Fibroblast of skin of right biceps (primary cell): ENCODE data around the gene ERLIN1.
A peak's percentile ranks its signal among the peaks of the same experiment; 100 is the strongest.

Source experiments
- DNase-seq: peaks from one replicate; pipeline ENCODE4 v3.0.0-alpha.2; 2013

The ERLIN1 gene

DNA sequence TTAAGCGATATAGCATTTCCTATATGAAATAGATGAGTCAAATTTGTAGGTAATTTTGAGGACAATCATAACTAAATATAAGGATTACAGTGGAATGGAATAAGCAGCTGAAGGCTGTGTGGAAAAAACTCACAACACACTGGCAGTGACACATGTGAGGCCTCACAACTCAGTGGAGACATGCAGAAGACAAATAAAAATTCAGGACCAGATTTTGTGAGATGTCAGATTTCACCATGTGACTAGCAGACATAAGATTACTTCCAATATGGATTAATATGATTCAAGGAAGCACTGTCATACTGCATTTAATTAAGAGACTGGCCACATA lies 17.6 kb downstream of the ERLIN1 start:
- no peak for DNase-seq

DNA sequence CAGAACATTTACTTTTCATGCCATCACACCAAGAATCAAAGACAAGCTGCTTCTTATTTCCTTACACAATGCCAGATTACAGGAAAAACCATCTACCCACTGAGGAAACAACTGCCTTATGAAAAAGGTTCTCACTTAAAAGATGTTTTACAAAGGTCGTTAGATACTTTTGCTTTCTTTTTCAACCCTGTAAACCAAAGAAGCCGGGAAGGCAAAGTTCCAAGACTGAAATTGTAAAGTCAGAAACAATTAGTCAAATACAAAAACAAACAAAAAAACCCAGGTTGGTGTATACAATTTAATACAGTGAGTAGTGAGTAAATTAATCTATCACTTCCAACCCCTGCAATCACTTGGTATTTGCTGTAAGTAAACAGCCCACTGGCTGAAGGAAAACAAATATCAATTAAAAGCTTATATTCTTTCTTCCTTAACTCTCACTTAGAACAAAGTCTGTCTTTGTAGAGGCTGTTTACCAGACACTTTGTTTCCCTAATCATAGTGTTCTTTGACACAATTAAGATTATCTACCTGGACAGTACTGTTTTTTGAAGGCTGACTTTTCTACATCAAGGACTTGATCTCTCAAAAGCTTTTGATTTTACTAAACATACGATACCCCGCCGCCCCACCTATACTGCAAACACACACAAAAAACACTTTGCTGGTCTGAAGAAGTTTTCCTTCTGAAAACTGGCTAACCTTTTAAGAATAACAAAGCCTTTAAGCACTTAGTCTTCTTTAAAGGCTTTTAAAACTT lies 18.1 kb downstream of the ERLIN1 start:
- DNase-seq = no peak

DNA sequence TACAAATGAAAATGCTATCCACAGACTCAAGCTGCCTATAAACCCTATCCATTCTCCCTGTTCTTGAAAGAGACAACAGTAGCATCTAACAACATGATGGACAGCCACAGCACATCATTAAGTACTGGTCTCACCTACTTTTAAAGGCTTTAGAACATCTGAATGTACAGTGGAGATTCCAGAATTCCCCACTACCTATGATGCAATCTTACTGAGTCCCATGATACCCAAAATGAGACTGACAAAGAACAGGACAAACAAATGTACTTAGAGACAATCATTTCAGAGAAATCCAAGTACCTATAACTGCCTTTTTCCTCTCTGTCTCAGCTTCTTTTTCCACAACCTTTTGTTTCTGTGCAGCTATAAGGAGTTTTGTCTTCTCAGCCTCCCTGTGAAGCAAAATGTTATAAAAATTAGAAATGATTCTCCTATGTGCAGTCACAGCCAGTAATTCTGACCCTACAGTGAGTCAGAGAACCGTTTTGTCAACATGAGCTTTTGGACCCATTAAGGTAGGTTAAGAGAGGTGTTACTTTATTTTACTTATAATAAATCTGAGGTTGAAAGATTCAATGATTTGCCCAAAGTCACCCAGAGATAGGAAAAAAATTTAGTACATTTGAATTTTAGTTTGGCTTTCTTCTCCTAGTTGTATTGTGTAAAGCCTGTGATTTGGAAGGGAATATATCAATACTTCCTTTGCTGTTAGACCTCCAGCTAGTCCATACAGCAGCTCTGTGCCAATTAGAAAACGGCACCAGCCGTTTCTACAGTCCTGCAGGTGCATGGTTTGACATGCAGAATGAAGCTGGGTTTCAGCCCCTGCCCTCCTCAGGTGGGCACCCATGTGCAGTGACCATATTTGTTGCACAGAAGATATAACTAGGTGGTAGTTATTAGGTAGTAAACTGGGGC lies 21.9 kb downstream of the ERLIN1 start:
- no peak for DNase-seq

DNA sequence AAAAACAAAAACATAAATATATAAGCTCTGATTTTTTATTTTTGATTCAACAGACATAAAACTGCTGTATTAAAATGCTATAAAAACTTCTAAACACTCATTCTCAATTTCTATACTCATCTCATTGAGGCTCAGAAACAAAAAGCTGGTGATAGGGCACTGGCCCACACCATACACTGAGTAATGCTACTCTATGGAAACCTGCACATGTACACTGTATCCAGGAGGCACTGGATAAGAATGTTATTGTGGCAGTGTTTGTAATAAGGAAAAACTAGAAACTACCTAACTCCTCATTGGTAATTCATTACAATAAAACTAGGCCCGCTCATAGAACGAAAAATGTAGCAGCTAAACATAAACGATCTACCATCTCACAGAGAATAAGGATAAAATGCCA lies 23.1 kb downstream of the ERLIN1 start:
- DNase-seq = no peak

DNA sequence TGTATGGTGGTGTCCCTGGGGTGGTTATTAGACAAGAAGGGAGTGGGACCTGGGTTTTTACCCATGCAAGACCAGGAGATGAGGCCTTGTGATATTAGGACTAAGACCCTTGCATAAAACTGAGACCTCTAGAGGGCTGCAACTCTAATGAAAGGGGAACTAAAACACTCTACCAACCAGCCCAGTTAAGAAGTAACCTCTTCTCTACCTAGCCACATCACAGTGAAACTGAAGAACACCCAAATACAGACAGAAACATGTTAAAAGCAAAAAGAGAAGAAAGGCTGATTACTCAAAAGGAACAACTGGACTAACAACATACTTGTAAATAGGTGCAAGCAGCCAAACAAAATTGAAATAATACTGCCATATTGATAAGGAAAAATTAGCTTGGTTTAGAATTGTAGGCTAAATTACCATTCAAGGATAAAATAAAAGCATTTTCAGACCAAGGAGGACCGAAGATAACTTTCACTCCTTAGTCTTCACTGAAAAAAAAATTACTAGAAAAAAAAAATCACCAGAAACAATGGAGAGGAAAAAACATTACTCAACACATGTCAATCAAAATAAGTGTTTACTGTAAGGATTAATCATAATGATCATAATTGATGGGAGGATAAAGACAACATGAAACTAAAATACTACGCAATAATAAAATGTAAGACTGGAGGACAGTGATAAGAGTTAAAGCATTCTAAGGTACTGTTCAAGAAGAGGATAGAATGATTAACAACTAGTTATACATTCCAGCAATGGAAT lies 27.6 kb downstream of the ERLIN1 start:
- DNase-seq = no peak

DNA sequence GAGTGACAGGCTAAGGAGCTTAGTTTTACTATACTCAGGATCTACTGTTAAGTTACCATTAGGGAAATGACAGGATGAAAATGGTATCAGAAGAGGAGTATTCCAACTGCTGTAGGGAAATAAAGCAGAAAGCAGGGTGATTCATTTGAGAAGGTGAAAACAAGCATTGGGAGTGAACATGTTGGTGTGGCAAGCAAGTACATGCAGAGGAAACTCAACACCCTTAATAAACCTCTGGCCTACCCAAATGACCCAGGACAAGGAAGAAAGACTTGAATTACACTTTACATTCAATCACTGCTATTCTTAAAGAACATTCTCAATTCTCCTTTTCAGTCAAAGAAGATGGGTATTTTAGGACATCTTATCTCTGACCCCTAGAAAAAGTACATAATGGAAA lies 28.7 kb downstream of the ERLIN1 start:
- no peak for DNase-seq

DNA sequence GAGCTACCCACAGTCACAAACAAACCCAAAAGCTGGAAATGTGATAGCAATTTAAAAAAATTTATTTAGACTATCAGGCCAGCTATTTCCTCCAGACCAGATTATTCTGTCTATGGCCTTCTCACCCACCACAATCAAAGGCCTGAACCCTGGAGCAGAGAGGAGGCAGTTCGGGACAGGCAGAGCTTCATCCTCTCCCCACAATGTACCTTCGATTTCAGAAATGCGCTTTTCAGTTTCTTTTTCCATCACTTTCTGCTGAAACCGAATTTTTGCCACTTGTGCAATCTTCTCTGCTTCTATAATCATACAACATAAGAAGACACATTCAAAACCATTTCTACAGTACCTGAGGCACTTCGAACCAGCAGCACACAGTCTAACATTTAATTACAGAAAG lies 29.9 kb downstream of the ERLIN1 start:
- no peak for DNase-seq

DNA sequence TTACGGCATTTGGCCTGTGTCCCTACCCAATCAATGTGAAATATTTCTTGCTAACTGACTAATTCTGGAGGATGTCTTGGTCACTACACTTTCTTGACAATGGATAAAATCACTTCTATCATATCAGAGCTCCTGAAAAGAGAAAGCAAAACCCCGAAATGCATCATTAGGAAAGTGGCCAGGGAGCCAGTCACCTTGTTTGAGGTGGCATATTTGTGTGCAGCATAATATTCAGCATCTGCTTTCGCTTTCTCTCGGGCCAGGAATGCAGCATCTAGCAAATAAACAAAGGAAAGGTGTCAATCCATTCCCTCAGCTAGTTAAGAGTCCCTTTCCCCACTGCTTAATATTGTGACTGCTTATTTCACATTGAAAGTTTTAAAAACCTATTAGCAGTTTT lies 31.2 kb downstream of the ERLIN1 start:
- no peak for DNase-seq

DNA sequence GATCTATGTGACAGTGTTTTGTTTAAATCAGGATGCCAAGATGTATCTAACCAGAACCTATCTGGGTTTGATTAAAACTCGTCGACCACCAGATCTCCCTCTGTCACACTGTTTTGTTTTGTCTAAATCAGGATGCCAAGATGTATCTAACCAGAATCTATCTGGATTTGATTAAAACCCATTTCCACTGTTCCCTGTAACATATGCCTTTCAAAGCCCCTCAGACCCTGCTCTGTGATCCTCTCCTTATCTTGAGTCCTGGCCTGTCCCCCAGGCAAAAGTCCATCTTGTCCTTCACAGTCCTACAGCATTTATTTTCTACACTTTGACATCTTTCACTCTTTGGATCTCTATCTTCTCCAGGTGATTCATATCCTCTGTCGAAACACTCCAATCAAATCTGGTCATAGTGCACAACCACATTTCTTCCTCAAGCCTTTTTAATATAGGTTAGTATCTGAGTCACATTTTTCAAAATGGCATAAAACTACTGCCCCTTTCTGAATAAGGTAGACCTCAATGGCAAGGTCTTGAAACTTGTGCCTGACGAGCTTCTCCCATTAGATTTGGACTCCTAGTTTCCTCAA lies 32.5 kb downstream of the ERLIN1 start:
- no peak for DNase-seq

DNA sequence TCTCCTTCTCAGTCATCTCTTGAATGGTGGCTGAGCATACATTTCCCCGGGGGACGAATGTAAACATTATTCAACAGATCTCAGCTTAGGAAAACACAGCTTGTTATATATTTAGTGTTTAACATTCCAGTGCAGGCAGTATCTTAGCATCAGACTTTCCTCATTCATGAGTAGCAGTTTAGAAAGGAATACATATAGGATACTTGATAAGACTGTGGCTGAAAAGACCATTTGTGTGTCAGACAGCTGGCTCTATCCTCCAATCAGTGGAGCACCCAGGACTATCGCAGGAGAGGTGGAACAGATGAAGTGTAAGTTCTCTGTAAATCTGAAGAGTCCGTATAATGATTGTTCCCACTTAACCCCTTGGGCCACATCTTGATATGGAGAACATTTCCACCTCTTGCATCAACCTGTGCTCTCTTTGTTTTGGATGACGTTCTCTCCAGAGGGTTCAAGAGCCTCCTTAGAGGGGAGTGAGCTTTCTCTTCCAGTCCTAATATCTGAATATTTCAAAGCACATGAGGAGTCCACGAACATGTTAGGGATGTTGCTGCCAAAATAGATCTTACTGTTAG lies 34.0 kb downstream of the ERLIN1 start:
- no peak for DNase-seq

DNA sequence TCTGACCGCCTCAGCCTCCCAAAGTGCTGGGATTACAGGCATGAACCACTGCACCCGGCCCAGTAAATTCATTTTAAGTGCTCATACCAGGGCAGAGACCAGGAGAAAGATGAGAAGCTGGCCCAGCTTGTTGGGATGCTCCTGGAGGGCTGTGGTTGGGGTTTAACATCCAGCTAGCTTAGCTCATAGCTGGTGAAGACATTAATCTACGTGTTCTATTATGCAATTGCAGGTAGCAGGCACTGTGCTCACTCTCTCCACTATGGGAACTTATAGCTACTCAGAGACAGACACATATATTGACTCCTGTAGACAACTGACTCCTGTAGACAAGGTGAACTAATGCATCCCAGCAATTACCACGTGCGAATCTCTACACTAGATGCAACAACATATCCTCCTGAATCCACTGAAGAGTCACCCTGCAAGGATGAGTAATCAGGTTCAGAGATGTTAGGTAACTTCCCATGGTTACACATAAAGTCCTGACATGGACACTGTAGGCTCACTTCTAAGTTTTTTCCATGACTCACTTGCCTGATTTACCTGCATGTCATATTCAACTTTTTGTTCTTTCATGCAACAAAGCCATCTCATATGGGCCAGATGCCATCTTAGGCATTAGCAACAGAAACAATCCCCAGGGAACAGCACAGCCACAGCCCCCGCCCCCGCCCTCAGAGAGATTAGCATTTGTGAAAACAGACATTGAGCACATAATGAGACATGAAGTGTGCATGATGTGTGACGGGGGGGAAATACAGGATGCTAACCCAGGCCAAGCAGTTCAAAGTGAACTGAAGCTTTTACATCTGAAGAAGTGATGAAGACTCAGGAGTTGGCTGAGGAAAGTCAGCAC lies 37.2 kb downstream of the ERLIN1 start:
- DNase-seq = peak; percentile 47

DNA sequence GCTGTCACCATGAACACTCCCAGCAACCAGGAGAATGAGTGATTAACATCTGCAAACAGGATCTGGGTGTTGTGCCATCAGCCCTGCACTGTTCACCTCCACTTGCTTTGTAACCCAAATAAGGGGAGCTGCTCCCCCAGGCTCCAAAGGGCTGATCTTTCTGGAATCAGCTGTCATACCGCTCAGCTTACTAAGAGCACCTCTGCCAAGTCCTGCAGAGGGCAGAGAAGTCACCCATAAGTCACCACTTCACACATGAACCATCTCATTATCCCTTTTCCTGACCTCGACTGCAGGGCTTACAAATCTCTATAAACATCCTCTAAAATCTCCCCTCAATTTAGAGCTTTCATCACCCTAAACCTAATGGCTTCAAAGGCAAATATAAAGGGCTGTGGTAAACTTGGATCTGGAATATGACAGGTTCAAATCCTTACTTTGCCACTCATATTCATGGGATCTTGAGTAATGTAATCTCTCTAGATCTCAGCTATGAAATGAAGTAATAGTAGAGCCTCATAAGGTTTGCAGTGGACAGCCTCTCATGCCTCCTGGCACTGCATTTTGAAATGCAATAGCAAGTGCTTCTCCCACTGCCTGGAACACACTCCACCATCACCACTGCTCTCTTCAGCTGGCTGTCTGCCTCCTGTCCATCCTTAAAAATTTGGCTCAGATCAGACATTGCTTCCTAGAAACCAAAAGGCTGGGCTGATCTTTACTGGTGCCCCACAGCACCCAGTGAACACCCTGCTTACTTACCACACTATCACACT lies 38.8 kb downstream of the ERLIN1 start:
- DNase-seq = no peak

DNA sequence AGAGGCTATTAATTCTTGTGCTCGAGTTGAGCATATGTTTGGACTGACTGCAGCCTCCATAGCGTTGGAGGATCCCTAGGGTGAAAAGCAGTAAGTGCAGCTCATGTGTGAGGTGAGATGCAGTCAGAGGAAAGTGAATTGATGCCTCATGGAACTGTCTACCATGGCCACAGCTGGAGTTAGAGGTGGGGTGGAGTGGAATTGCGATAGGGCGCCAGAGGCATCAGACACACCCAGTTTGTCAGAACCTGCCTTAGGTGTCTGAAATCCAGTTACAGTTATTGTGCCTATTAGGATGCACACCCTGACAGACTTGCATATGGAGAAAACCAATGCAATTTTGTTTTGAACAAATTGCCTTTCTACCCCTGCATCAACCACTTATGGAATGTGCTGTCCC lies 39.4 kb downstream of the ERLIN1 start:
- DNase-seq = no peak

DNA sequence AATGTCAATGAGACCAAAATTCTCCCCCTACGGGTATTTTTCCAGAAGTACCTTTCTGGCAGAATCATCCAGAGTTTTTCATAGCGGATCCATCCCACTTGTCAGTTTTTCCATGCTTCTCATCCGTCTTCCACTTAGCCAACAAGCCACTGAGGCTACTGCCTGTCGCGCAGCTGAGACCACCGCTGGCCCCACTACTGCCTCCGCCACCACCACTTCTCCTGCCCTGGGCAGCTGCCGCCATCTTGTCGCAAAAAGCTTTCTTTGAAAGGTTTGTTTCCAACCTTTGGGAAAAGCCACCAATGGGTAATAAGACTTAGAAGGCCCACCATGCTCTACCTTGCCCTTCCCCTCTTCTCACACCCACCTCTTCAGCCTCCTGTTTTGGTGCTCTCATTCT lies 42.1 kb downstream of the ERLIN1 start:
- no peak for DNase-seq

DNA sequence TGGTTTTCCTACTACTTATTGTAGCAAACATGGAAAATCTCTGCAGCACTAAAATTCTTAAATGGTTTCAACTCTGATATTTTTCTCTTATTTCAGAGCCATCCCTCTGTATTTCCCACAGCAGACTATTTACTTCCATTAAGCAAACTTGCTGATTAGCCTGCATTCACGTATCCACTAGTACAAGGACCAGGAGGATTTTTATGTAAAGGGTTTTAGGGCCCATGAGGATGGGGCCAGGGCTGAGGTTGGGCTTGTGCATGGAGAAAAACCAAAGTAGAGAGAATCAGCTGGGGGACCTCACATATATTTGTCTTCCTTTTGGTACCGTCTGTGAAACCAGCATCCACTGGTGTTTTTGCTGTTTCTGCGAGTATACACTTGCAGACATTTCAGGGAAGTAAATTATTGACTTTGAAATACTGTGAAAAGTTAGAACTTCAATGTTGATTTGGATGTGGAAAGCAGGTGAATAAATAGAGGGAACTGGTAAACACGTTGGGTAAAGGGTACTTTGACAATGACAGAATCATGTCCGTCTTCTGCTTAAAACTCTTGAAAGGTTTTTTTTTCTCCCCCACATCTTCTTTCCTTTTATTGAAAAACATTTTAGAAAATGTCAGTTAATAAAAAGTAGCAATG lies 44.3 kb downstream of the ERLIN1 start:
- no peak for DNase-seq

DNA sequence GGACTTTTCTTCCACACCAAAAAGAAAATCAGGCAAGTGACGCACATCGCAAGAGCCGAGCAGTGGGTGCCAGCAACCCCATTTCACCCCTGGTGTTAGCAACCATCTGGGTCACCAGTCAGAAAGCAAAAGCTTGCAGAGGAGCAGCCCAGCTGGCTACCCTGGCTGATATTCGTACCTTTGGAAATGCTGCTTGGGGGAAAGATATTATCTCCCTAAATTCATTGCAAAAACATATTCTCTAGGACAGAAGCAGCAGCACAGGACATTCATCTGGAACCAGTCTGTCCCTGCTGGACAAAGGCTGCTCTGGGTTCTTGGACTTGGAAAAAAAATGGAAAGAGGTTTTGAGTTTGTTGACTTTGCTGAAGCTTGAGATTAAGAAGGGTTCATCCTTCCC lies 45.8 kb downstream of the ERLIN1 start:
- no peak for DNase-seq

DNA sequence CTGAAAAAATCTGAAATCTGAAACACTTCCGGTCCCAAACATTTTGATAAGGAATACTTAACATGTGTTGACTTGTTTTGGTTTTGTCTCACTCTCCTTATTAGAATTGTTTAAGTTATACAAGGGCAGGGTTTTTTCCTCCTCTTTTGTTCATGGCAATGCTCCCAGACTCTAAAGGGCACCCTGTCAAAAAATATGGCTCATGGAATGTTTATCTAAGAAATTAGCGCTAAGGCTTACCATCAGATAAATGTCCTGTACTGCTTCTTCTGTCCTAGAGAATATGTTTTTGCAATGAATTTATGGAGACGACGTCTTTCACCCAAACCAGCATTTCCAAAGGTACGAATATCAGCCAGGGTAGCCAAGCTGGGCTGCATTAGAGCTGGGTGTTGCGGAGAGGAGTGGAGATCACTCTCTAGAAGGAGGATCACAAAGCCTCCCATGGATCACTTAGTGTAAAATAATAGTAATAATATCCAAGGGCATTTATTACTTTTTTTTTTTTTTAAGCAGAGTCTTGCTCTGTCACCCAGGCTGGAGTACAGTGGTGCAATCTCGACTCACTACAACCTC lies 46.8 kb downstream of the ERLIN1 start:
- DNase-seq = no peak

DNA sequence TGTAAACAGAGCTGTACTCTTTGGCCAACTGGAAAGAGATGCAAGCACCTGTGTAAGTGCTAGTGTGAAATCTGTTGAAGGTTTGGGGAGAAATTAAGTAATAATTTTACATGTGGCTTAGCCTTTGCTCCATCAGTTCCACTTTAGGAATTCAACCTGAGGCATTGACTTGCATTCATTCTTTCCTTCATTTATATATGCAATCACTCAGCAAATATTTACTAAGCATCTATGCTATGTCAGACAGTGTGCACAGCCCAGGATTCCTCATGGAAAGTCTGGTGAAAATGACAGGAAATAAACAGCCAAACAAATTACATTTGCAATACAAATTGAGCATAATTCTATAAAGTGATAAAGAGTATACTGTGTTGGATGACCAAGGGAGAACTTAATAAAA lies 50.3 kb downstream of the ERLIN1 start:
- DNase-seq = no peak

DNA sequence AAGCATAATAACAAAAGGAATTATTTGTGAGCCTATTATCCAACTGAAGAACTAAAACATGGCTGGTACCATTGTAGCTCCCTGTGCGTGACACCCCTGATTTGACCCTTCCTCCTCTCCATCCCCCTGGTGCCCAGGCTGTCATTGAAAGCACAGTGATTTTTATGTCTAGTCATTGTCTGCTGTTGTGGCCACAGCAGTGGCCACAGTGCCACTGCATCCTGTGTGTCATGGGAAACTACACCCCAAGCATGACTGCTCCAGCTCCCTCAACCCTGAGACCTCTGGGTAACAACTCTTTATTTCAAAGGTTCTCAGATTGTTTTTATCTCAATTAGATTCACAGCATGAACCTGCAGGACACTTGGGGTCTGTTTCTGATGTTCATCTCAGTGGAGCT lies 52.0 kb downstream of the ERLIN1 start:
- DNase-seq = no peak

DNA sequence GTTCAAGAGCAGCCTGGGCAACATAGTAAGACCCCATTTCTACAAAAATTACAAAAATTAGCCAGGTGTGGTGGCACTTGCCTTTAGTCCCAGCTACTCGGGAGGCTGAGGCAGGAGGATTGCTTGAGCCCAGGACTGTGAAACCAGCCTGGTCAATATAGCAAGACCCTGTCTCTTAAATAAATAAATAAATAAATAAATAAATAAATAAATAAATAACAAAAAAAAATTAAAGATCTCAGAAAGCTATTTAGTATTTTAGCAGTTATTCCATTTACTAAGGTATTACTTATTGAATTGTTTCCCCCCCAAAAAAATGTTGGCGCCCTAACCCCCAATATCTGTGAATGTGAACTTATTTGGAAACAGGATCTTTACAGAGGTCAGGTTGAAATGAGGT lies 53.4 kb downstream of the ERLIN1 start:
- DNase-seq = no peak
